HG02973 (cell line): Measurements from ENCODE around the gene NTM.

Source experiments
- ATAC-seq: cut with Tn5 transposase; IDR thresholded peaks from one replicate; pipeline ENCODE4 v1.9.1; 2021; ENCODE audit warnings: moderate library complexity; ENCODE audit not compliant: unreplicated experiment

NTM gene

DNA sequence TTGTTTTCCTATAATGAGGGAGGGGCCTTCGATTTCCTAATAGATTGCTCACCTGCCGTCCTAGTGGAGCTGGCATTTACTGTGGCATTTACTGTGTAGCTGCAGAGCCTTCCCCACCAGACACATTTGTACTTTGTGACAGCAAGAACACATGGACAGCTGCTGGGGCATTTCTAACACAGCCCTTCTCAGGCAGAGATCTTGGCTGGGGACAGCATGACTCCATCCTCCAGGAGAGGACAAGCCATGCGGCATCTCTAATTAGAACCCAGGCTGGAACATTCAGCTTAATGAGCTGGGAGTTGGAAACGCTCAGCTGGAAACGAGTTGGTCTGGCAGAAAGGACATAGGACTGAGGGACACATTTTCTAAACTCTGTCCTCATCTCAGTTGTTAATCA lies 887.5 kb downstream of the NTM start:
- ATAC-seq, result no peak

DNA sequence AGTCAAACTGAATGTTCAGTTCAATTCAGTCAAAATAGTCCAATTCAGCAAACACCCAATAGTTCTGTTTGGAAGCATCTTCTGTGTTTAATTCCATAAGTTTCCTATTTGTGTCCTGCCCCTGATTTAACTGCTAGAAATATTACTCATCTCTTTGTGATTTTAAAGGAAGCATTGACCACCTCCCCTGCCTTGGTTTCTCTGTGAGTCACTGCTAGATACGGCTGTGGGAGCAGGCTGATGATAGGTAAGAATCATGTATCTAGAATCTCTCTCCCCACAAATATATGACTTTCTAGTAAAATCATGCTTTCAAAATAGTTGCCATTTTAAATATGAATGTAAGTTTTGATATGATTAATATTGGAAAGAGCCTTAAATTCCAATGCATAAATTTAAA lies 888.5 kb downstream of the NTM start:
- ATAC-seq, result no peak

- ATAC-seq, result no peak
Measured at GRCh38 chr11:132260636-132261035, 890.2 kb downstream of the NTM start.

GRCh38 chr11:132263241-132263640 lies 892.8 kb downstream of the NTM start:
- ATAC-seq, result no peak

DNA sequence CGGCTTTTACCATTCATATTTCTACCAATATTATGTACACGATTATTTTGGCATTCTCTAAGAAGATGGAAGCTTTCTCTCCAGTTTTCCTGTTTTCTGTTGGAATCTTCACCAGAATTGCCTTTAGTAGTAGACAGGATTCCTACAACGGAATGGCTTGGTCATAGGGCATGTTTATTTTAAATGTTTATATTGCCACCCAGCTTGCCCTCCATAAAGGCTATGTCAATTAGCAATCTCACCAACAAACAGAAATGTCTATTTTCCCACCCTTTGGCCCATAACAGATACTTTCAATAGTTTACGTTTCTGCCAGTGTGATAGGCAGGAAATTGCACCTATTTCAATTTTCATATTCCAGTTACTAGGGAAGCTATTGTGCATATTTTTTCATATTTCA lies 893.5 kb downstream of the NTM start:
- ATAC-seq, result no peak

DNA sequence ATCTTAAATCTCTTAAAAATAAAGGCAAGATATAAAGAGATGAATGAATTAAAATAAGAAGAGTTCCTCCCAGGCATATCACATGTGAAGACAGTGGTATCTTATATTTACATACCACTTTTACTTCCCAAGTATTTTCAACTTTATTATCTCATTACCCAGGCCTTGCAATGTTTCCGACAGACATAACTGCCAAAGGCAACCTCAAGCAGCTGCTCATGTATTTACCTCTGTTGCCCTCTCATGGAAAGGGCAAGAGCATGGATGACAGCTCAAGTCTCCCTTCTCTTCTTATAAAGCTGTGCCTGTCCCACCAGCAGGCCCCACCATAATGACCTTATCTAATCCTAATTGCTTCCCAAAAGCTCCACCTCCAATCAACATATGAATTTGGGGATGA lies 894.2 kb downstream of the NTM start:
- no peak for ATAC-seq

- no peak for ATAC-seq
Measured at GRCh38 chr11:132278801-132279574, 908.6 kb downstream of the NTM start.

DNA sequence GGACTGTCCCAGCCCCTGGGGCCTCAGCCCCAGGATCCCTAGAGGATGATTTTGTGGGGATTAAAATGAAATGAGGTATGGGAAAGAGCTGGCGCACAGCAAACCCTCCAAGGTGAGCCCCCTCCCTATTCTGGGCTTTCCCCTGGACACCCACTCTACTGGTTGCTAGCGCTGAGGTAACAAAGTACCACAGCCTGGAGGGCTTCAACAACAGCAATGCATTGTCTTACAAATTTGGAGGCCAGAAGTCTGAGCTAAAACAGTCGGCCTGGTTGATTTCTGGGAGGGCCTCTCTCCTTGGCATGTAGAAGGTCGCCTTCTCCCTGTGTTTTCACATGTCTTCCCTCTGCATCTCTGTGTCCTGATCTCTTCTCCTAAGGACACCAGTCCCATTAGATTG lies 913.6 kb downstream of the NTM start:
- ATAC-seq, result no peak

- ATAC-seq, result no peak
Measured at GRCh38 chr11:132284611-132285010, 914.2 kb downstream of the NTM start.

- no peak for ATAC-seq
Measured at GRCh38 chr11:132285631-132286030, 915.2 kb downstream of the NTM start.

GRCh38 chr11:132286106-132286505 lies 915.7 kb downstream of the NTM start:
- no peak for ATAC-seq

GRCh38 chr11:132288036-132288435 lies 917.6 kb downstream of the NTM start:
- ATAC-seq, result no peak

- no peak for ATAC-seq
Measured at GRCh38 chr11:132289590-132290256, 919.3 kb downstream of the NTM start.

- no peak for ATAC-seq
Measured at GRCh38 chr11:132293586-132293985, 923.2 kb downstream of the NTM start.

DNA sequence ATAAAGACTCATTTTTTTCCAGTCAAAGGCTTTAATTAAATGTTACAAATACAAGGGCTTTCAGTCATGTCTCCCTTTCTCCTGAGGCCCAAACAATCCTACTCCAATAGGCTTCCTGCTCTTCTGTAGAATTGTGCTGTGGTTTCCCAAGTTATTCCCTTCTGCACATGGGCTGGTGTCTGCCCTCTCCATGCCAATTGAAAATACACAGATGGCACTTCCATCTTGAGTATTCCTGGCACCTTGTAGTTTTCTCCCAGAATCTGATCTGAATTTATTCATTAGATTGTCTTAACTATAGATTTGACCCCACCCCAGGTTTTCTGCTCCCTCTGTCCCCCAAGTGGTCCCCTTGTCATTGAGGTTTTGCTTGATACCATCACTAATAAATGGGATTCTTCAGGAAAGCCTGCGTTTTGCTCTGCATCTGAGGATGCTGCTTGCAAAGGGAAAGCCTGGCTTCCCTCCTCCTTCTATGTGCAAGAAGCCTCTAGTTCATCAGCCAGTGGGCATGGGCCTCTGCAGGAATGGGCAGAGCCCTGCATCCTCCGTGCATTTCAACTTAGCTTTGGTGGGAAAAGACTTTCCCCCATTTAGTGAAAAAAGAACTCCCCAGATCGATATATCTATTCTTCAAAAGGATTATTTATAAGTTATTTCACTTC lies 926.7 kb downstream of the NTM start:
- no peak for ATAC-seq

DNA sequence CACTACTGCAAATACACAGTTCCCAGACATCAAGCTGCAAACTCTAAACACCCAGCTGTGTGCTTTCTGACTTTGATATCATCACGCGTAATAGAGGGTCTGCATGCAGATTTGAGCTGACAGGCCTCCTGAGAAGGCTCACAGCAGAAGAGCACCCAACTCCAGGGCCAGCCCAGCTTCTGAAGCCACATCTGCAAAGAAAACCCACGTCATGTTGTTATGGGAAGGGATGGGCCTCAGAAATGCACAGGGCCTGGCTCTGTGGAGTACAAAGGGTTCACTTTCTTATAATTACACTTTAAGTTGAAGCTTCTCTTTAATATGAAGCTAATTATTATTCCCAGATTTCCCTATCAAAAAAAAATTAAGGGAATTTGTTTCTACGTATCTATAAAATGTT lies 927.9 kb downstream of the NTM start:
- ATAC-seq, result no peak

GRCh38 chr11:132300283-132300682 lies 929.9 kb downstream of the NTM start:
- ATAC-seq, result no peak

- ATAC-seq, result no peak
Measured at GRCh38 chr11:132301465-132301864, 931.0 kb downstream of the NTM start.

DNA sequence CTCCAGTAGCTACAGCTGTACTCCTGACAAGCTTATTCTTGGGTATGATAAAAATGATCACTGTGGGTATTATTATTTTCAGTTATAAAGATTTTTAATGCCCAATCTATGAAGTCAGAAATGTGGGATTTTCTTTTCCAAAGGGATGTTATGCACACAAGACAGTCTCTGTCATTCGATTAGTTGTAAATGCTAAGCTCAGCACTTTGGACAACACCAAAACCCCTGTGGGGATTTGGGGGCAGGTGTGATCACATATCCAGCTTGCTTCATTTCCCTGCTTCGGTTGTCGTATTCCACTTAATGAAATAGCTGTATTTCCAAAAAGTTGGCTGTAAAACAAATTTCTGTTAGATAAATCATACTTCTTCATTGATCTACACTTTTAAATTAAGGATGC lies 931.5 kb downstream of the NTM start:
- no peak for ATAC-seq

GRCh38 chr11:132307309-132308020 lies 937.0 kb downstream of the NTM start:
- no peak for ATAC-seq
